Mammary epithelial cell (primary cell): Measurements from ENCODE around the gene A1BG.
A peak's percentile ranks its signal among the peaks of the same experiment; 100 is the strongest.
"Not testable (repeated sequence)": the region's sequence is repeated elsewhere in the genome, so short reads cannot be mapped to it uniquely, and the experiment has no call there.

Experiments
- EZH2 ChIP-seq: IDR thresholded peaks from 2 replicates; pipeline ENCODE4 v1.6.1; 2012; ENCODE audit warnings: low read length, inconsistent platforms, borderline replicate concordance
- TF ChIP-seq, protein P1 (sequence below), 2 donors: IDR thresholded peaks in 1 of 2; conservative IDR thresholded peaks in 1 of 2; 2 replicates each; pipeline ENCODE4 v1.5.1; 2011 to 2012; ENCODE audit warnings: inconsistent platforms in 2 of 2, low read length in 2 of 2, mild to moderate bottlenecking in 2 of 2, control low read depth in 1 of 2, low read depth in 1 of 2; ENCODE audit not compliant: insufficient read depth in 1 of 2; ENCODE audit errors: extremely low read depth in 1 of 2

DNA sequence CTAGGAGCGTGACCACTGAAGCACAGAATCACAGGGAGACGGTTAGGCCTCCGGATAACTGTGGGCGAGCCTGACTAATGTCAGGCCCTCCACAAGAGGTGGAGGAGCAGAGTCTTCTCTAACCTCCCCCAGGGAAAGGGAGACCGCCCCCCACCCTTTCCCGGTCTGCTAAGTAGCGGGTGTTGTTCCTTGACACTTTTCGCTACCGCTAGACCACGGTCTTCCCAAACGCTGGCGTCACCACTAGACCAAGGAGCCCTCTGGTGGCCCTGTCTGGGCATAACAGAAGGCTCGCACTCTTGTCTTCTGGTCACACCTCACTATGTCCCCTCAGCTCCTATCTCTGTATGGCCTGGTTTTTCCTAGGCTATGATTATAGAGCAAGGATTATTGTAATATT is 42.6 kb downstream of the A1BG start:
- TF ChIP-seq, protein P1, sequence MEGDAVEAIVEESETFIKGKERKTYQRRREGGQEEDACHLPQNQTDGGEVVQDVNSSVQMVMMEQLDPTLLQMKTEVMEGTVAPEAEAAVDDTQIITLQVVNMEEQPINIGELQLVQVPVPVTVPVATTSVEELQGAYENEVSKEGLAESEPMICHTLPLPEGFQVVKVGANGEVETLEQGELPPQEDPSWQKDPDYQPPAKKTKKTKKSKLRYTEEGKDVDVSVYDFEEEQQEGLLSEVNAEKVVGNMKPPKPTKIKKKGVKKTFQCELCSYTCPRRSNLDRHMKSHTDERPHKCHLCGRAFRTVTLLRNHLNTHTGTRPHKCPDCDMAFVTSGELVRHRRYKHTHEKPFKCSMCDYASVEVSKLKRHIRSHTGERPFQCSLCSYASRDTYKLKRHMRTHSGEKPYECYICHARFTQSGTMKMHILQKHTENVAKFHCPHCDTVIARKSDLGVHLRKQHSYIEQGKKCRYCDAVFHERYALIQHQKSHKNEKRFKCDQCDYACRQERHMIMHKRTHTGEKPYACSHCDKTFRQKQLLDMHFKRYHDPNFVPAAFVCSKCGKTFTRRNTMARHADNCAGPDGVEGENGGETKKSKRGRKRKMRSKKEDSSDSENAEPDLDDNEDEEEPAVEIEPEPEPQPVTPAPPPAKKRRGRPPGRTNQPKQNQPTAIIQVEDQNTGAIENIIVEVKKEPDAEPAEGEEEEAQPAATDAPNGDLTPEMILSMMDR (conservative IDR thresholded peaks at IDR 0.05 in 1 of 2, IDR thresholded peaks at IDR 0.05 in 1 of 2; ENCODE audit: extremely low read depth in 1 of 2, insufficient read depth in 1 of 2, low read depth in 1 of 2, low read length in 2 of 2), result peak in 1 of 2 donors; percentile 35
- not testable (repeated sequence) for TF ChIP-seq EZH2
